Subcutaneous adipose tissue (tissue), 4 donors: Measurements from ENCODE around the gene LRRC34. TPM values are rescaled to one million over a fixed set of nuclear protein-coding genes. Genes with fewer than 3 reads are reported as not detected.

Source experiments
- CTCF ChIP-seq: fragments of 450-650 bp; IDR thresholded peaks from one replicate; pipeline ENCODE4 v1.5.1; 2016; ENCODE audit warnings: low read depth, mild to moderate bottlenecking, control low read depth, antibody characterized with exemption, moderate library complexity
- total RNA-seq, 4 donors: library from RNA; depleted of rRNA; stranded (reverse); fragments of >200 nt; gene quantifications; one replicate each; pipeline ENCODE4 v1.1.0, GENCODE V29; 2016

Gene LRRC34
- total RNA-seq, 4 donors from 2014 or later: 4.2 to 13.2 (median 7.7) TPM

GRCh38 chr3:169790687-169791429 is 21.8 kb downstream of the LRRC34 start:
- no peak for TF ChIP-seq CTCF

GRCh38 chr3:169790219-169790618 is 22.5 kb downstream of the LRRC34 start:
- TF ChIP-seq CTCF: no peak

GRCh38 chr3:169787791-169788190 is 24.9 kb downstream of the LRRC34 start:
- no peak for TF ChIP-seq CTCF

GRCh38 chr3:169787120-169787519 is 25.6 kb downstream of the LRRC34 start:
- no peak for TF ChIP-seq CTCF

- TF ChIP-seq CTCF: no peak
Observed at GRCh38 chr3:169781209-169781855, 31.4 kb downstream of the LRRC34 start.

- no peak for TF ChIP-seq CTCF
Observed at GRCh38 chr3:169780742-169781141, 32.0 kb downstream of the LRRC34 start.

- no peak for TF ChIP-seq CTCF
Observed at GRCh38 chr3:169777822-169778221, 34.9 kb downstream of the LRRC34 start.
